Measurements from ENCODE around the gene MAP2K6.

MAP2K6 gene

GRCh38 chr17:69573396-69573795, 158.9 kb downstream of the MAP2K6 start:
- WGBS (ENCODE audit: insufficient coverage, insufficient read length) = no CpG with 5 or more reads among the region's 2 CpGs
- peaks cover 2% of the 10 kb centered on the region; the same call in 1 of the 2 replicates for H3K4me1 ChIP-seq (ENCODE audit: control insufficient read depth, insufficient read depth, low read length)
- no peaks in the 10 kb centered on the region for H3K27me3 ChIP-seq (ENCODE audit: control insufficient read depth, insufficient read depth, low read length)
- no peak overlapping the region for H3K27ac ChIP-seq (ENCODE audit: low read length)
- H3K9me3 ChIP-seq (ENCODE audit: control insufficient read depth, insufficient read depth, low read length) = no peaks in the 10 kb centered on the region
- no peak overlapping the region for H3K4me3 ChIP-seq (ENCODE audit: low read length)
- no peak for DNase-seq (ENCODE audit: low read depth, low spot score)
- H3K36me3 ChIP-seq (ENCODE audit: control insufficient read depth, insufficient read depth, low read length) = no peaks in the 10 kb centered on the region

GRCh38 chr17:69574257-69575197, 160.0 kb downstream of the MAP2K6 start:
- Histone ChIP-seq H3K4me3 (ENCODE audit: low read length) (no peak overlapping the region), H3K4me1 (ENCODE audit: control insufficient read depth, insufficient read depth, low read length) (peaks cover 2% of the 10 kb centered on the region; the same call in 1 of the 2 replicates), H3K27me3 (ENCODE audit: control insufficient read depth, insufficient read depth, low read length) (no peaks in the 10 kb centered on the region), H3K36me3 (ENCODE audit: control insufficient read depth, insufficient read depth, low read length) (no peaks in the 10 kb centered on the region), H3K9me3 (ENCODE audit: control insufficient read depth, insufficient read depth, low read length) (no peaks in the 10 kb centered on the region), H3K27ac (ENCODE audit: low read length) (no peak overlapping the region)
- no peak for DNase-seq (ENCODE audit: low read depth, low spot score)
- WGBS (ENCODE audit: insufficient coverage, insufficient read length) = no CpG with 5 or more reads among the region's 10 CpGs

- no CpG with 5 or more reads among the region's 2 CpGs for WGBS (ENCODE audit: insufficient coverage, insufficient read length)
- H3K9me3 ChIP-seq (ENCODE audit: control insufficient read depth, insufficient read depth, low read length) = no peaks in the 10 kb centered on the region
- H3K27me3 ChIP-seq (ENCODE audit: control insufficient read depth, insufficient read depth, low read length) = no peaks in the 10 kb centered on the region
- no peak overlapping the region for H3K27ac ChIP-seq (ENCODE audit: low read length)
- no peaks in the 10 kb centered on the region for H3K36me3 ChIP-seq (ENCODE audit: control insufficient read depth, insufficient read depth, low read length)
- H3K4me3 ChIP-seq (ENCODE audit: low read length) = no peak overlapping the region
- H3K4me1 ChIP-seq (ENCODE audit: control insufficient read depth, insufficient read depth, low read length) = peaks cover 2% of the 10 kb centered on the region; the same call in 1 of the 2 replicates
- DNase-seq (ENCODE audit: low read depth, low spot score) = no peak
Measured at GRCh38 chr17:69575346-69575761, 160.9 kb downstream of the MAP2K6 start.

GRCh38 chr17:69577098-69577497, 162.6 kb downstream of the MAP2K6 start:
- no peaks in the 10 kb centered on the region for H3K27me3 ChIP-seq (ENCODE audit: control insufficient read depth, insufficient read depth, low read length)
- no peak overlapping the region for H3K27ac ChIP-seq (ENCODE audit: low read length)
- H3K4me1 ChIP-seq (ENCODE audit: control insufficient read depth, insufficient read depth, low read length) = peaks cover 2% of the 10 kb centered on the region; the same call in 1 of the 2 replicates
- DNase-seq (ENCODE audit: low read depth, low spot score) = no peak
- no peaks in the 10 kb centered on the region for H3K36me3 ChIP-seq (ENCODE audit: control insufficient read depth, insufficient read depth, low read length)
- H3K4me3 ChIP-seq (ENCODE audit: low read length) = no peak overlapping the region
- no peaks in the 10 kb centered on the region for H3K9me3 ChIP-seq (ENCODE audit: control insufficient read depth, insufficient read depth, low read length)
- no CpG with 5 or more reads among the region's 7 CpGs for WGBS (ENCODE audit: insufficient coverage, insufficient read length)

GRCh38 chr17:69578385-69578936, 164.0 kb downstream of the MAP2K6 start:
- no peaks in the 10 kb centered on the region for H3K9me3 ChIP-seq (ENCODE audit: control insufficient read depth, insufficient read depth, low read length)
- no CpG with 5 or more reads among the region's 4 CpGs for WGBS (ENCODE audit: insufficient coverage, insufficient read length)
- H3K4me3 ChIP-seq (ENCODE audit: low read length) = no peak overlapping the region
- H3K36me3 ChIP-seq (ENCODE audit: control insufficient read depth, insufficient read depth, low read length) = no peaks in the 10 kb centered on the region
- H3K27me3 ChIP-seq (ENCODE audit: control insufficient read depth, insufficient read depth, low read length) = no peaks in the 10 kb centered on the region
- H3K27ac ChIP-seq (ENCODE audit: low read length) = no peak overlapping the region
- DNase-seq (ENCODE audit: low read depth, low spot score) = no peak
- H3K4me1 ChIP-seq (ENCODE audit: control insufficient read depth, insufficient read depth, low read length) = peaks cover 2% of the 10 kb centered on the region; the same call in 1 of the 2 replicates

GRCh38 chr17:69579961-69580677, 165.6 kb downstream of the MAP2K6 start:
- Histone ChIP-seq H3K9me3 (ENCODE audit: control insufficient read depth, insufficient read depth, low read length) (no peaks in the 10 kb centered on the region), H3K27me3 (ENCODE audit: control insufficient read depth, insufficient read depth, low read length) (no peaks in the 10 kb centered on the region), H3K27ac (ENCODE audit: low read length) (no peak overlapping the region), H3K4me3 (ENCODE audit: low read length) (no peak overlapping the region), H3K36me3 (ENCODE audit: control insufficient read depth, insufficient read depth, low read length) (no peaks in the 10 kb centered on the region), H3K4me1 (ENCODE audit: control insufficient read depth, insufficient read depth, low read length) (no peaks in the 10 kb centered on the region)
- no CpG with 5 or more reads among the region's 5 CpGs for WGBS (ENCODE audit: insufficient coverage, insufficient read length)
- DNase-seq (ENCODE audit: low read depth, low spot score) = no peak

GRCh38 chr17:69581061-69581961, 166.8 kb downstream of the MAP2K6 start:
- no peak for DNase-seq (ENCODE audit: low read depth, low spot score)
- no peaks in the 10 kb centered on the region for H3K4me1 ChIP-seq (ENCODE audit: control insufficient read depth, insufficient read depth, low read length)
- H3K9me3 ChIP-seq (ENCODE audit: control insufficient read depth, insufficient read depth, low read length) = no peaks in the 10 kb centered on the region
- no peaks in the 10 kb centered on the region for H3K36me3 ChIP-seq (ENCODE audit: control insufficient read depth, insufficient read depth, low read length)
- no CpG with 5 or more reads among the region's 18 CpGs for WGBS (ENCODE audit: insufficient coverage, insufficient read length)
- no peak overlapping the region for H3K27ac ChIP-seq (ENCODE audit: low read length)
- no peak overlapping the region for H3K4me3 ChIP-seq (ENCODE audit: low read length)
- no peaks in the 10 kb centered on the region for H3K27me3 ChIP-seq (ENCODE audit: control insufficient read depth, insufficient read depth, low read length)

GRCh38 chr17:69588316-69588715, 173.8 kb downstream of the MAP2K6 start:
- WGBS (ENCODE audit: insufficient coverage, insufficient read length) = no CpG with 5 or more reads among the region's 2 CpGs
- Histone ChIP-seq H3K36me3 (ENCODE audit: control insufficient read depth, insufficient read depth, low read length) (no peaks in the 10 kb centered on the region), H3K9me3 (ENCODE audit: control insufficient read depth, insufficient read depth, low read length) (no peaks in the 10 kb centered on the region), H3K4me3 (ENCODE audit: low read length) (no peak overlapping the region), H3K27me3 (ENCODE audit: control insufficient read depth, insufficient read depth, low read length) (no peaks in the 10 kb centered on the region), H3K27ac (ENCODE audit: low read length) (no peak overlapping the region), H3K4me1 (ENCODE audit: control insufficient read depth, insufficient read depth, low read length) (no peaks in the 10 kb centered on the region)
- no peak for DNase-seq (ENCODE audit: low read depth, low spot score)

GRCh38 chr17:69588827-69589239, 174.3 kb downstream of the MAP2K6 start:
- Histone ChIP-seq H3K27ac (ENCODE audit: low read length) (no peak overlapping the region), H3K36me3 (ENCODE audit: control insufficient read depth, insufficient read depth, low read length) (no peaks in the 10 kb centered on the region), H3K4me3 (ENCODE audit: low read length) (no peak overlapping the region), H3K27me3 (ENCODE audit: control insufficient read depth, insufficient read depth, low read length) (no peaks in the 10 kb centered on the region), H3K9me3 (ENCODE audit: control insufficient read depth, insufficient read depth, low read length) (no peaks in the 10 kb centered on the region), H3K4me1 (ENCODE audit: control insufficient read depth, insufficient read depth, low read length) (no peaks in the 10 kb centered on the region)
- no peak for DNase-seq (ENCODE audit: low read depth, low spot score)
- WGBS (ENCODE audit: insufficient coverage, insufficient read length) = no CpG with 5 or more reads among the region's 5 CpGs
